Ishikawa (cell line): ENCODE data around the gene PWP1.

Source experiments
- CEBPB ChIP-seq: IDR thresholded peaks from 2 replicates; pipeline ENCODE4 v1.6.1; 2012
- CREB1 ChIP-seq: IDR thresholded peaks from 2 replicates; pipeline ENCODE4 v1.6.1; 2012; ENCODE audit warnings: low read depth
- EGR1 ChIP-seq: IDR thresholded peaks from 2 replicates; pipeline ENCODE4 v1.6.1; 2012
- EP300 ChIP-seq: IDR thresholded peaks from 2 replicates; pipeline ENCODE4 v1.6.1; 2012; ENCODE audit warnings: borderline replicate concordance
- FOXM1 ChIP-seq: IDR thresholded peaks from 2 replicates; pipeline ENCODE4 v1.6.1; 2012; ENCODE audit warnings: low read depth, borderline replicate concordance
- RAD21 ChIP-seq: IDR thresholded peaks from 2 replicates; pipeline ENCODE4 v1.6.1; 2012; ENCODE audit warnings: low read depth
- TAF1 ChIP-seq: IDR thresholded peaks from 2 replicates; pipeline ENCODE4 v1.6.1; 2012; ENCODE audit warnings: low read depth, mild to moderate bottlenecking
- TCF12 ChIP-seq: IDR thresholded peaks from 2 replicates; pipeline ENCODE4 v1.6.1; 2012; ENCODE audit warnings: low read depth
- TF ChIP-seq, protein P1 (sequence below): IDR thresholded peaks from 2 replicates; pipeline ENCODE4 v1.6.1; 2012
- TF ChIP-seq, protein P2 (sequence below): IDR thresholded peaks from 2 replicates; pipeline ENCODE4 v1.6.1; 2012; ENCODE audit warnings: low read depth, mild to moderate bottlenecking
- TF ChIP-seq, protein P3 (sequence below): IDR thresholded peaks from 2 replicates; pipeline ENCODE4 v1.6.1; 2012

DNA sequence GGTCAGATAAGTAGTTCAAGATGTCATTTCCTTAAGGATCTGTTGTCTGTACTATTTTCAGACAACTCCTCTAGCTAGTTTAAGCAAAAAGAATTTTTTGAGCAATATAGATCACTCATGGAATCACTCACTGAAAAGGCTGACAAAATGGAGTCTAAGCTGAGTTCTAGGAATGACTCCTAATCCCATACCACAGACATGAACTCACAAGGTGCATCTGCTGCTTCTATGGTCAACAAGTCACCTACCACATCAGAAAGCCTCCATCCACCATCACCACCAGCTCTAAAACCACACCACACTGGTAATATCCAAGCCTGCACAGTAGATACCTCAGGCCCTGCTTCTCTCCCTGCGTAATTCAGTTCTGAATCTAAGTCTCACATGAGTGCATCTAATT, 33.0 kb downstream of the PWP1 start:
- no peak for TF ChIP-seq EGR1
- no peak for TF ChIP-seq EP300
- TF ChIP-seq, protein P1, sequence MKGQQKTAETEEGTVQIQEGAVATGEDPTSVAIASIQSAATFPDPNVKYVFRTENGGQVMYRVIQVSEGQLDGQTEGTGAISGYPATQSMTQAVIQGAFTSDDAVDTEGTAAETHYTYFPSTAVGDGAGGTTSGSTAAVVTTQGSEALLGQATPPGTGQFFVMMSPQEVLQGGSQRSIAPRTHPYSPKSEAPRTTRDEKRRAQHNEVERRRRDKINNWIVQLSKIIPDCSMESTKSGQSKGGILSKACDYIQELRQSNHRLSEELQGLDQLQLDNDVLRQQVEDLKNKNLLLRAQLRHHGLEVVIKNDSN: no peak
- TF ChIP-seq, protein P2, sequence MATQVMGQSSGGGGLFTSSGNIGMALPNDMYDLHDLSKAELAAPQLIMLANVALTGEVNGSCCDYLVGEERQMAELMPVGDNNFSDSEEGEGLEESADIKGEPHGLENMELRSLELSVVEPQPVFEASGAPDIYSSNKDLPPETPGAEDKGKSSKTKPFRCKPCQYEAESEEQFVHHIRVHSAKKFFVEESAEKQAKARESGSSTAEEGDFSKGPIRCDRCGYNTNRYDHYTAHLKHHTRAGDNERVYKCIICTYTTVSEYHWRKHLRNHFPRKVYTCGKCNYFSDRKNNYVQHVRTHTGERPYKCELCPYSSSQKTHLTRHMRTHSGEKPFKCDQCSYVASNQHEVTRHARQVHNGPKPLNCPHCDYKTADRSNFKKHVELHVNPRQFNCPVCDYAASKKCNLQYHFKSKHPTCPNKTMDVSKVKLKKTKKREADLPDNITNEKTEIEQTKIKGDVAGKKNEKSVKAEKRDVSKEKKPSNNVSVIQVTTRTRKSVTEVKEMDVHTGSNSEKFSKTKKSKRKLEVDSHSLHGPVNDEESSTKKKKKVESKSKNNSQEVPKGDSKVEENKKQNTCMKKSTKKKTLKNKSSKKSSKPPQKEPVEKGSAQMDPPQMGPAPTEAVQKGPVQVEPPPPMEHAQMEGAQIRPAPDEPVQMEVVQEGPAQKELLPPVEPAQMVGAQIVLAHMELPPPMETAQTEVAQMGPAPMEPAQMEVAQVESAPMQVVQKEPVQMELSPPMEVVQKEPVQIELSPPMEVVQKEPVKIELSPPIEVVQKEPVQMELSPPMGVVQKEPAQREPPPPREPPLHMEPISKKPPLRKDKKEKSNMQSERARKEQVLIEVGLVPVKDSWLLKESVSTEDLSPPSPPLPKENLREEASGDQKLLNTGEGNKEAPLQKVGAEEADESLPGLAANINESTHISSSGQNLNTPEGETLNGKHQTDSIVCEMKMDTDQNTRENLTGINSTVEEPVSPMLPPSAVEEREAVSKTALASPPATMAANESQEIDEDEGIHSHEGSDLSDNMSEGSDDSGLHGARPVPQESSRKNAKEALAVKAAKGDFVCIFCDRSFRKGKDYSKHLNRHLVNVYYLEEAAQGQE: no peak
- no peak for TF ChIP-seq TCF12
- TF ChIP-seq CREB1: no peak
- TF ChIP-seq, protein P3, sequence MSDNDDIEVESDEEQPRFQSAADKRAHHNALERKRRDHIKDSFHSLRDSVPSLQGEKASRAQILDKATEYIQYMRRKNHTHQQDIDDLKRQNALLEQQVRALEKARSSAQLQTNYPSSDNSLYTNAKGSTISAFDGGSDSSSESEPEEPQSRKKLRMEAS: no peak
- no peak for TF ChIP-seq FOXM1
- TF ChIP-seq RAD21: no peak
- no peak for TF ChIP-seq TAF1
- TF ChIP-seq CEBPB: no peak
